ENCODE measurements around the gene CCDC201.

The CCDC201 gene, protein sequence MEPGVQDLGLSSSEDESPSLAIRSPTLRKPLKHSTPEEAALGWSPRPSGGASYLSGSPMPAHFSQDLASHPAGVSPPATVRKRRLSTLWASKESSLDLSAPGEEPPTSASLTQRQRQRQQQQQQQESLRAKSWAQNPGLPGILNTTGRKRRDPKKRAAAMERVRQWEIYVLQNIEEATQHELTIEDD

DNA sequence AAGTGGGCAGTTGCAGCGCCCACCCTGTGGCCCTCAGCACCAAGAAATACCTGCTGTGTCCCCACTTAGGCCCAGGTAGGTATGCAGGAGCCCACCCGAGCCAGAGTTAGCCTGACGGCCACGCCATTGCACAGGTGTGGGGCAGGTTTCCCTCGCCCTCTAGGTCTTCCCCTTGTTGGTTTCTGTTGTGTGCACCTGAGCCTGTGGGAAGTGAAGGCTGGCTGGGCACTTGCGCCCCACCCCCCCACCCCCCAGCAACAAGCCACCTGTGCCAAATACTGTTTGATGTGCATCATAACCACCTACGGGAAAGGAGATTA is at the start of gene CCDC201:
TSS of gene CCDC201 (minus strand) at position 48 of the 320 bp plus-strand sequence. CDS start 75 bp downstream, outside the sequence.
- DNase-seq (ENCODE audit: low read depth, low spot score) = no peak
- H3K27ac ChIP-seq = no peak within 1 kb of the TSS

DNA sequence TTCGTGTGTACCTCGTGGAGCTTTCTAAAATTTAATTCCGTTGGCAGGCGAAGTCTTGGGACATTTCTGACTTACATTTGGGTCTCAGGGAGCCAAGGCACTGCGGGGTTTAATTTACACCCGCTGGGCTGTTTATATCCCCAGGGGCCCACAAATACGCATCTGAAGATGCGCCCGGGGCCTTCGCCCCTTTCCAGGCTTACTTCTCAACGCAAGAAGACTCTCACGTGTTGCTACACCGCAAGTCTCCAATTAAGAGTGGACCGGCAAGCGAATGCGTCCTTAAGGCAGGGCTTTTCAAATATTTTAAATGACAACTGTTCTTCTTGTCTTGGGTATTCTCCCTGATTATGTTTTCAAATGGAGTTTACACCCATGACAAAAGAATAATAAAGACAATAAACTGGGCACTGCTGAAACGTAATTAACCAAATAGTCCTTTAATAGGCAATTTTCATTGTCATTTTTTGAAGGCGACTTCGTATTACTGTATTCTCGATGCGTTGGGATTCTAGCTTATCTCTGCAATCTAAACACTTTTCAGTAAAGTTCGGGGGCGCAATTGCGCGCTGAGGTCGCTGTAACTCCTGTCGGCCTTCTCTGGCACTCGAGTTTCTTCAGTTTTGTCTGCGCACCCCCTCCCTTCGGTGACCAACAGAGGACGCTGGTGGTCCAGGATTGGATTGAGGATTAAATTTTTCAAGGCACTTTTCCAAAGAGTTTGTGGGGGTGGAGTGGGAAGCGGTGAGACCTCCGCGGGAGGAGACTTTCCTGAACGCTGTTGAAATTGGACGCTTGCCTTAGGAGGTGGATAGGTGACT is 49.0 kb upstream of the CCDC201 start:
- H3K27ac ChIP-seq = no peak overlapping the region
- DNase-seq (ENCODE audit: low read depth, low spot score) = no peak

DNA sequence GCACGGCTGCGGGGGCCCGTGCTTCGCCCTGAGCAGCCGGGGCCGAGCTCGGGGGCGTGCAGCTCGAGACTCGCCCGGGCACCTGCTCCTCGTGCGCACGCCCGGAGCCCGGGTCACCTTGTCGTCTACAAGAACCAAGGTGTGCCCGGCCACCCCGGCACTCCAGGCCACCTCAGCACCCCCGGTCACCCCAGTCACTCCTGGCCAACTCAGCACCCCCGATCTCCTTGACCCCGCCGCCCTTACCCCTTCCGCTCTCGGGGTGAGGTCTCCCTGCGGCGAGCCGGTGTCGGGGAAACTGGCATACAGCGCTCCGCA is 48.5 kb upstream of the CCDC201 start:
- no peak for DNase-seq (ENCODE audit: low read depth, low spot score)
- H3K27ac ChIP-seq = no peak overlapping the region

DNA sequence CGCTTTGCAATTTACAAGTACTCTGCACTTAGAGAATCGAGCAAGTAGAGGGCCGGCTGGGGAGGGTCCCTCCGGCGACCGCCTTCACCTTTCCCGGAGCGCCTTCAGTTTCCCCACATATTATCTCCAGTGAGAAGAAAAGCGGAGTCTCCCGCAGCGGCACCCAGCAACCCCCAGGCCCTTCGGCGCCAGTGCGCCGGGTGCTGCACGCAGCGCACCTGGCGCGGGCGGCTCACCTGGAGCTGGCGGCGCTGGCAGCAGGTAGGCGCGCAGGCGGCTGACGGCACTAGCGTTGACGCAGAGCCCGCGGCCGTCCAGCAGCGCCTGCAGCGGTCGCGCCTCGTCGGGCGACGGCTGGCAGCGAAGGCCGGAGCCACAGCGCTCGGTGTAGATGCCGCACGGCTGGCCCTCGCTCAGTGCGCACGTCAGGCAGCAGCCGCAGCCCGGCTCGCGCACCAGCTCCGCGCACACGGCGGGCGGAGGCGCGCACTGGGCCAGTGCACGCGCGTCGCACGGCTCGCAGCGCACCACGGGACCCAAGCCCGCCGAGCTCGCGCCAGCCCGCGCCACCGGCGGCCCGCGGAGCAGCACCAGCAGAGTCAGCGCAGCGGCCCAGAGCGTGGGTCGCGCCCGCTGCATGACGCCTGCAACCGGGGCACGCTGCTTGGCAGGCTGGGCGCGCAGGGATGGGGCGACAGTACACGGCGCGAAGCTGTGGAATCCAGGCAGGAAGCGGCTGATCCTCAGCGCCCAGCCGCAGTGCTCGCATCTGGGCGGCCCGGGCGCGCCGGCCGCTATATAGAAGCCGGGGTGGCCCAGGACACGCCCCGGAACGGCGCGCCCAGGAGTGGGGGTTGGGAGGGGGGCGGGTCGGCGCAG is 47.9 kb upstream of the CCDC201 start, which contains the start of gene IGFBP3:
TSS of gene IGFBP3 (minus strand) at position 771 of the 879 bp plus-strand sequence. CDS start at position 639, 132 bp downstream.
- H3K27ac ChIP-seq = no peak within 1 kb of the TSS
- DNase-seq (ENCODE audit: low read depth, low spot score) = no peak

DNA sequence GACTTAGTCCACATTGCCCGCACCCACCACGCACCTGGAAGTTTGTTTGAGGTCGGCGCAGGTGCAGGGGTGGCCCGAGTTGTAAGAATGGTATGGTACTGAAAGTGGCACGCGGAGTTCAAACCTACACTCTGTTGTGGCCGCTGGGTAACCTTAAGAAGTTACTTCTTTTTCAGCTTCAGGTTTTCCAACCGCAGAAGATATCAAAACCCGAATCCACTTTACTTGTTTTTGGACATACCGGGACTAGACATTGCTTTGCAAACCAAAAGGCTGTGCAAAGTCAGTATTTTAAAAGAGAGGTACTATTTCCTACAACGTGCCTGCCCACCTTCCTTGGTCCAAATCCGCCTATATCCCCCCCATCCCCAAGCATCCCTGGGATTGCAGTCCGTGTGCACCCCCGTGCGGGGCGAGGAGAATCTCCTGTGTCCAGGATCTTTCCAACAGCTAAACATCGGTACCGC is 47.1 kb upstream of the CCDC201 start:
- DNase-seq (ENCODE audit: low read depth, low spot score) = no peak
- H3K27ac ChIP-seq = no peak overlapping the region

DNA sequence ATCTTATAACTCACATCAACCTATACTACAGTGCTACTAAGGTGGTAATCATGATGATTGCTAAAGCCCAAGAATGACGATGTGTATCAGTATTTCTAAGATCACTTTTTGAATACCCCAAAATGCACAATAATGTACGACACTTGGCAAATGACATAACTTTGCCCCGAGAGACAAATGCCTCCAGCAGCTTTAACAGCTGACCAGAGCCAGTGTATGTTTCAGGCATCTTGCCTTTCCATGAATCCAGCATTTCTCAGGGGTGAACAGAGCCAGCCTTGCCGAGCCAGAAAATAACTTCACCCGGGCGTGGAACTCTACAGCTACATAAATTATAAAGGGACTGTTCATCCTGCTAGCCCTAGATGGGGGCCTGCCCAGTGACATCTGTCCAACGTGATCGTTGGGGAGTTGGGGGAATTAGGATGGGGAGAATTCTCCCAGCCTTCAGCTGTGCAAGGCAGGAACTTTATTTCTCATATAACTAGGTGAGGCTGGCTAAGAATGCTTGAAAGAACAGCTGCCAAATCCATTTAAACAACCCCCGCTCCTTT is 46.4 kb upstream of the CCDC201 start:
- DNase-seq (ENCODE audit: low read depth, low spot score) = no peak
- no peak overlapping the region for H3K27ac ChIP-seq

DNA sequence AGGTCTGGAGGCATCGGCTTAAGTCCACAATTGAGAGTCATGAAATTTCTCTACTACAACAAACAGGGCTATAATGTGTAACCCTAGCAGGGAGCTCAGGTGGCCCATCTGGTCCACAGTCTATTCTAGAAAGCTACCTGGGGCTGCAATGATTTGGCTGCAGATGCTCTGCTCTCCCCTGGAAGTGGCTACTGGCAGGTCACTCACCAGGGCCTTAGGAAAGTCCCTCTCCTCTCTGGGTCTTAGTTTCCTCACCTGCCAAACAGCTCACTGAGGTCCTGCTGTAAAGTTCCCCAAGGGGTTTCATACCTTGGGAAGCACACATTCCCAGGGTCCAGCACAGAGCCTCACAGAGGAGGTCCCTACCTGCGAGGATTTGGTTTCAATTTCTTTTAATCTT is 45.7 kb upstream of the CCDC201 start:
- H3K27ac ChIP-seq = no peak overlapping the region
- no peak for DNase-seq (ENCODE audit: low read depth, low spot score)

DNA sequence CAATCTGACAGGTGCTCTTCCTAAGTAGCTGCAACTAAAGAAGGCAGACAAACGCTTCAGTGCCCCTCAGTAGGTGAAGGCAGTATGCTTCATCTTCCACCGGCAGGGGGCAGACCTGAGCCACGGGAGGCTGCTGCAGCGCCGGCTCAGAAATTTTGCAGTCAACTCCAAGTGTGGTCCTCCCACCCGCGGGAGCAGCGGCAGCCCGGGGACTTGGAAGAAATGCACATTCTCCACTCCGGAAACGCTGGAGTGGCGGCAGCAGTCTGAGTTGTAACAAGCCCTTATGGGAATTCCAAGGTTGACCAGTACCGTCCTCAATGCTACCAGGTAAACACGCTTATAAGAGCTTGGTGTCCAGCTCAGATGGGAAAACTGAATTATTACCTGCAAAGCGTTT is 44.8 kb upstream of the CCDC201 start:
- no peak overlapping the region for H3K27ac ChIP-seq
- DNase-seq (ENCODE audit: low read depth, low spot score) = no peak

DNA sequence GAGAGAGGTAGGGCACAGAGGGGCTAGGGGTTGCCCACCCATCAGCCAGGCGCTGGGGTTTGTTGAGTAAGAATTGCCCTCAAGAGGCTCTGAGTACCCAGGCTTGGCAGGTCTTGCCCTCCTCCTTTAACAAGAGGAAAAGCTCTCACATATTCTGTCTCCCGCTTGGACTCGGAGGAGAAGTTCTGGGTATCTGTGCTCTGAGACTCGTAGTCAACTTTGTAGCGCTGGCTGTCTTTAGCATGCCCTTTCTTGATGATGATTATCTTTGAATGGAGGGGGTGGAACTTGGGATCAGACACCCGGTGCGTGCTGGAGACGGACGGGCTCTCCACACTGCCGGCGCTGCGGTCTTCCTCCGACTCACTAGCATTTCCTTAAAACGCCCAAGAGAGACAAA is 44.2 kb upstream of the CCDC201 start:
- no peak overlapping the region for H3K27ac ChIP-seq
- DNase-seq (ENCODE audit: low read depth, low spot score) = no peak

DNA sequence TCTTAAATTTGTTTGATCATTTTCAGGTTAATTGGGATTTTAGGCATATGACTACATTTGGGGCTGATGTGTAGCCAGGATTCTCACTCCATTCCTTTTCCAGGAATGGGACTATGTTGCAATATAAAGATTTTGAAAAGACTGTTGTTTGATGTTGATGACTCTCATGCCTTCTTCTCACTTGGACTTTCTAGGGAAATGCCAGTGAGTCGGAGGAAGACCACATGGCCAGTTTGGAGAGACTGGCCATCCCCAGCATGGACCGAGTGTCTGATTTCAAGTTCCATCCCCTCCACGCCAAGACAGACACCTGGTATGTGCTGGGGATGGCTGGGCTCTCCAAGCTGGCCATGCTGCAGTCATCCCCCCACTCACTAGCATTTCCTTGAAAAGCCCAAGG is 42.7 kb upstream of the CCDC201 start:
- DNase-seq (ENCODE audit: low read depth, low spot score) = no peak

DNA sequence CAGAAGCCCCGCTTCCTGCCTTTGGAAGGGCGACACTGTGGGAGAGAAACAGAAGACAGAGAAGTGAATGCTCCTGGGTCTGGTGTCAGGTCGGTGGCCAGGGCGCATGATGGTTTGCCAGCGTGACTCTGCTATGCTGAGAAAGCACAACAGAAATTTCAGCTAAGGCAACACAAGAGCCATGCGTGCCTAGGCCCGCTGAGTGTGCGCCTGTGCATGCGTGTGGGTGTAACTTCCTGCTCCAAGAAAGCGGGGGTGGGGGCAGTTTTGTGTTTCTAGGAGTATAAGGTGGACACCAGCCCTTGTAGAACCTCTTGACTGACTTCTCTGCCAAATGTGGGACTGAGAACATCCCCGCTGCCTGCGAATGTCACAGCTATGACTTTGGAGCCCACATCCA is 42.0 kb upstream of the CCDC201 start:
- no peak overlapping the region for H3K27ac ChIP-seq
- DNase-seq (ENCODE audit: low read depth, low spot score) = no peak

More for the DNA sequence above, 42.7 kb upstream of the CCDC201 start:
- no peak overlapping the region for H3K27ac ChIP-seq

DNA sequence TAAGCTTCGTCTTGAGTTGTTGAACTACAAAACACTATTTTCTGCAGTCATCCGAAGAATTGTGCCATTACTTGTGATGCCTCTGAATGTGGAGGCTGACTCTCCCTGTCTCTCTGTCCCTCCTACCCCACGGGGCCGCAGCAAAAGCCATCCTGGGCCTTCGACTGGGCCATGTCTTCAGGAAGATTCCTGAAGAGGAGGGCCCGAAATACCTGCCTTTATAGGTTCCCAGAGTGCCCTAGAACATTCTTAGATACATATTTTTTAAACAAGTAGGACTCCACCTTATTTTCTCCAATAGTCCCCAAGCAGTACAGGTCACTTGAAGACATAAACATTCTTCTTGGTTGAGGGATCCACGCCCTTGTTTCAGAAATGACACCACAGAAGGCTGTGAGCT is 40.1 kb upstream of the CCDC201 start:
- no peak for DNase-seq (ENCODE audit: low read depth, low spot score)
- no peak overlapping the region for H3K27ac ChIP-seq

DNA sequence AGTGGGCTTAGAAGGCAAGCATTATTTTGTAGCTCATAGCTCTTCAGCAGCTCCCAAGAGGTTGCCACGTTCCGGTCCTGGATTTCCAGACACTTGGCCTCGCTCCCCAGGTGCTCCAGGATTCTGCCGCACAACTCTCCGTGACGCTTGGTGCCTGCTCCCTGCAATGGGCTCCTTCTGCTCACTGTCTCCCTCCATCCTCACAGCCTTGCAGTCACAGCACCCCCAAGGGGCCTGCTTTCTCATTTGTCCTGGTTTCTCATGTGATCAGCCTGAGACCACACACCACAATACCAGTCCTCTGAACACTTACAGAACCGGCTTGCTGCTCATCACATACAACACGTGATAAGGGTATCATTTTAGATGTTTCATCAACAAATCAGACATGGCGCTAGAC is 38.4 kb upstream of the CCDC201 start:
- DNase-seq (ENCODE audit: low read depth, low spot score) = no peak
- no peak overlapping the region for H3K27ac ChIP-seq

DNA sequence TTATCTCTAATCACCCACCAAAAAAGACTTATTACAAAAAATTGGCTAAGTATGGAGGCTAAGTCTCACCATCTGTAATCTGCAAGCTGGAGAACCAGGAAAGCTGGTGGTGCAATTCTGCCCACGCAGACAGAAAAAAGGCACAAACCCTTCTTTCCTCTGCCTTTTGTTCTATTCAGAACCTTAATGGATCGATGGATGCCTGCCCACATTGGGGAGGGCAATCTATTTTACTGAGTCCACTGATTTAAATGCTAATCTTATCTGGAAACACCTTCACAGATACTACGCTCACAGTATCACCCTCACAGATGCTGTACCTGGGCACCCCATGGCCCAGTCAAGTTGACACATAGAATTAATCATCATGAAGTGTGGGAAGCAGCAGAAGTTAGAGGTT is 38.0 kb upstream of the CCDC201 start:
- no peak overlapping the region for H3K27ac ChIP-seq
- DNase-seq (ENCODE audit: low read depth, low spot score) = no peak

DNA sequence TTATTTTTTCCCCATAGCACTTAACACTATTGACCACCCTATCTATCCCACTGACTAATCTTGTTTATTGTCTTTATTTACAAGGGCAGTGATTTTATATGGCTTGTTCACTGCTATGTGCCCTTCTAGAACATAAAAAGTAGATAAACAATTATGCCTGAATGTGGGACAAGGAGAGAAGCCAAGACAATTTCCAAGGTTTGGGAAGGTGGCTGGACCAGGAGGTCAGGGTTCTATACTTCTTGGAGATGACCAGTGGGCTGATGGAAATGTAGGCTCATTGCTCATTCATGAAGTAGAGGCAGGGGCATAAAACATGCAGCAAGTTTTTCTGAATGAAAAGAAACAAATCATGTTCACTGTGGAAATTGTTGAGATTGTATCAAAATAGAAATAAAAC is 36.7 kb upstream of the CCDC201 start:
- no peak overlapping the region for H3K27ac ChIP-seq
- no peak for DNase-seq (ENCODE audit: low read depth, low spot score)

DNA sequence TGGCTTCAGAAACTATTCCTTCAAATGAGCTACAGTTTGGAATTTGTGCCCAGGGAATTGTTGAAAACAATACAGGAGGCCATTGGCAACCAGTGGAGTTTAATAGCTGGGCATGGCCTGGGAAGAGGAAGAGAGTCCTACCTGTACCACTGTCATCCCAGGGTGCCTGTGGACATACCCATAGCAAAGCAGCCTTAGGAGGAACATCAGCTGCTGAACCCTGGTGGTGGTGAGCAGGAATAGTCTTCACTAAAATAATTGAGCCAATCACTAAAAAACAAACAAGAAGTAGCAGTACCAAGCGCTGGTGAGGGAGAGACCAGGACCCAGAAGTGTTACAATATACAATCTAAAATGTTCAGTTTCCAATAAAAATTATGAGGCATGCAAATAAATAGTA is 29.9 kb upstream of the CCDC201 start:
- DNase-seq (ENCODE audit: low read depth, low spot score) = no peak
- no peak overlapping the region for H3K27ac ChIP-seq

DNA sequence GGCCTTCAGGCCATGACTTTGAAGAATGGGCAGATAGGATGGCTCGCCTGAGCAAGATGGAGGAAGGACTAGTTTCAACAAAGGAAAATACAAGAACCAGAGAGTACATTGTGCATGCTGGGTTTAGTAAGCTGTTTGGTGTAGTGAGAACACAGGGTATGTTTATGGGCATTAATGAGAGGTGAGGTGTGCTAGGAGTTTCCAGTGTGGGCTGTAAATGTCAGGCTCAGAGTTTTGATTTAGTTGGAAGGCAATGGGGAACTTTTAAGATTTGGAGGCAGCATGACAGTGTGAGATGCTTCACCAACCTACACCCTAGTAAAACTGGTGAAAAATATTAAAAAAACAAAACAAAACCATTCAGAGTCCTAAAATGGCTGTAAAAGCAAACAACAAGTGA is 28.7 kb upstream of the CCDC201 start:
- DNase-seq (ENCODE audit: low read depth, low spot score) = no peak
- H3K27ac ChIP-seq = no peak overlapping the region

DNA sequence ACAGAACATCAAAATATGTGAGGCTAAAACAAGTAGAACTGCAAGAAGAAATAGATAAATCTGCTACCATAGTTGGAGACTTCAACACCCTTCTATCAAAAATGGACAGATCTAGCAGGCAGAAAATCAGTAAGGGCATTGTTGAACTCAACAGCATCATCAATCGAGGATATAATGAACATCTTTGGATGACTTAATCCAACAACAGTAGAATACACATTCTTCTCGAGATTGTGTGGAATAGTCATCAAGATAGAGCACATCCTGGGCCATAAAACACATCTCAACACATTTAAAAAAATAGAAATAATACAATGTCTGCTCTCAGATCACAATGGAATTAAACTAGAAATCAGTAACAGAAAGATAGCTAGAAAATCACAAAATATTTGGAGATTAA is 25.3 kb upstream of the CCDC201 start:
- no peak overlapping the region for H3K27ac ChIP-seq

DNA sequence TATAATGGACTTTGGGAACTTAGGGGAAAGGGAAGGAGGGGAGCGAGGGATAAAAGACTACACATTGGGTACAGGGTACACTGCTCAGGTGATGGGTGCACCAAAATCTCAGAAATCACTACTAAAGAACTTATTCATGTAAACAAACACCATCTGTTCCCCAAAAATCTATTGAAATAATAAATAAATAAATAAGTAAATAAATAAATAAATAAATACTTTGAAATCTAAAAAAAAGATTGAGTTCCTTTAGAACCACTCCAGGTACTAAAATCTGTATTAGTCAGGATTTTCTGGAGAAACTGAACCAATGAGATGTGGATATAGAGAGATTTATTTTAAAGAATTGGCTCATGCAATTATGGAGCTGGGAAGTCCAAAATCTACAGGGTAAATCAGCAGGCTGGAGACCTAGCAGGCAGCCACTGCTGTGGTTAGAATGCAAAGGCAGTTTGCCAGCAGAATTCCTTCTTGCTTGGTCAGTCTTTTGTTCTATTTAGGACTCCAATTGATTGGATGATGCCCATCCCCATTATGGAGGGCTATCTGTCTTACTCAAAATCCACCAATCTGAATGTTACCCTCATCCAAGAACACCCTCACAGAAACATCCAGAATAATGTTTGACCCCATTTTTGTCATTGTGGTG is 24.3 kb upstream of the CCDC201 start:
- no peak overlapping the region for H3K27ac ChIP-seq
- DNase-seq (ENCODE audit: low read depth, low spot score) = no peak

More for the DNA sequence above, 25.3 kb upstream of the CCDC201 start:
- DNase-seq (ENCODE audit: low read depth, low spot score) = no peak

DNA sequence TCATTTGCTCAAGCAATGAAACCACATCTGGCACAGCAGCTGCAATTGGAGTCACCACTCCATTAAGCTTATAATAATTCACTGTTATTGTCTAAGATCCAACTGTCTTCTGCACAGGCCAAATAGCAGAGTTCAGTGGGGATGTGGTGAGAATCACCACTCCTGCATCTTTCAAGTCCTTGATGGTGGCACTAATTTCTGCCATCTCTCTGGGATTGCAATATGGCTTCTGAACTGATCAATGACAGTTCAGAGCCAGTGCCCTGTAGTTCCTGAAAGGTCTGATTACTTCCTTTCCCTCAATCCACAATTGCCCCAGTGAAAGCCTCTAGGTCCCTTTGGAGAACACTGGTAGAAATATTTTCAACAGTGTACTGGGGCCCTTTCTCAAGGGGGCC is 21.8 kb upstream of the CCDC201 start:
- no peak overlapping the region for H3K27ac ChIP-seq
- no peak for DNase-seq (ENCODE audit: low read depth, low spot score)
